GM12872 (cell line): ENCODE data around the gene KAZN.

ENCODE experiments used
- TF ChIP-seq, protein P1 (sequence below): IDR thresholded peaks from 3 replicates; pipeline ENCODE4 v1.5.1; 2011; ENCODE audit warnings: low read depth, mild to moderate bottlenecking, low read length, moderate library complexity; ENCODE audit not compliant: insufficient read depth

Gene KAZN

DNA sequence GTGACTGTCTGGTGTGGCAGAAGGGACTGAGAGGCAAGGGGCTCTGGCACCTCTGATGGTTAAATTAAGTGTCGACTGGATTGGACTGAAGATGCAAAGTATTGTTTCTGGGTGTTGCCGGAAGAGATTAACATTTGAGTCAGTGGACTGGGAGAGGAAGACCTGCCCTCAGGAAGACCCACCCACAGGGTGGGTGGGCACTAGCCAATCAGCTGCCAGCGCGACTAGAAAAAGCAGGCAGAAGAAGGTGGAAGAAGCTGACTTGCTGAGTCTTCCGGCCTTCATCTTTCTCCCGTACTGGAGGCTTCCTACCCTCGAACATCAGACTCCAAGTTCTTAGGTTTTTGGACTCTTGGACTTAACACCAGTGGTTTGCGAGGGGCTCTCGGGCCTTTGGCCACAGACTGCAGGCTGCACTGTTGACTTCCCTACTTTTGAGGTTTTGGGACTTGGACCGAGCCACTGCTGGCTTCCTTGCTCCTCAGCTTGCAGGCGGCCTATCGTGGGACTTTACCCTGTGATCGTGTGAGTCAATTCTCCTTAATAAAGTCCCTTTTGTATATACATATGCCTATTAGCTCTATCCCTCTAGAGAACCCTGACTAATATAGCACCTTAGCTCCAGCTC is 79.6 kb downstream of the KAZN start:
- TF ChIP-seq, protein P1, sequence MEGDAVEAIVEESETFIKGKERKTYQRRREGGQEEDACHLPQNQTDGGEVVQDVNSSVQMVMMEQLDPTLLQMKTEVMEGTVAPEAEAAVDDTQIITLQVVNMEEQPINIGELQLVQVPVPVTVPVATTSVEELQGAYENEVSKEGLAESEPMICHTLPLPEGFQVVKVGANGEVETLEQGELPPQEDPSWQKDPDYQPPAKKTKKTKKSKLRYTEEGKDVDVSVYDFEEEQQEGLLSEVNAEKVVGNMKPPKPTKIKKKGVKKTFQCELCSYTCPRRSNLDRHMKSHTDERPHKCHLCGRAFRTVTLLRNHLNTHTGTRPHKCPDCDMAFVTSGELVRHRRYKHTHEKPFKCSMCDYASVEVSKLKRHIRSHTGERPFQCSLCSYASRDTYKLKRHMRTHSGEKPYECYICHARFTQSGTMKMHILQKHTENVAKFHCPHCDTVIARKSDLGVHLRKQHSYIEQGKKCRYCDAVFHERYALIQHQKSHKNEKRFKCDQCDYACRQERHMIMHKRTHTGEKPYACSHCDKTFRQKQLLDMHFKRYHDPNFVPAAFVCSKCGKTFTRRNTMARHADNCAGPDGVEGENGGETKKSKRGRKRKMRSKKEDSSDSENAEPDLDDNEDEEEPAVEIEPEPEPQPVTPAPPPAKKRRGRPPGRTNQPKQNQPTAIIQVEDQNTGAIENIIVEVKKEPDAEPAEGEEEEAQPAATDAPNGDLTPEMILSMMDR = no peak

DNA sequence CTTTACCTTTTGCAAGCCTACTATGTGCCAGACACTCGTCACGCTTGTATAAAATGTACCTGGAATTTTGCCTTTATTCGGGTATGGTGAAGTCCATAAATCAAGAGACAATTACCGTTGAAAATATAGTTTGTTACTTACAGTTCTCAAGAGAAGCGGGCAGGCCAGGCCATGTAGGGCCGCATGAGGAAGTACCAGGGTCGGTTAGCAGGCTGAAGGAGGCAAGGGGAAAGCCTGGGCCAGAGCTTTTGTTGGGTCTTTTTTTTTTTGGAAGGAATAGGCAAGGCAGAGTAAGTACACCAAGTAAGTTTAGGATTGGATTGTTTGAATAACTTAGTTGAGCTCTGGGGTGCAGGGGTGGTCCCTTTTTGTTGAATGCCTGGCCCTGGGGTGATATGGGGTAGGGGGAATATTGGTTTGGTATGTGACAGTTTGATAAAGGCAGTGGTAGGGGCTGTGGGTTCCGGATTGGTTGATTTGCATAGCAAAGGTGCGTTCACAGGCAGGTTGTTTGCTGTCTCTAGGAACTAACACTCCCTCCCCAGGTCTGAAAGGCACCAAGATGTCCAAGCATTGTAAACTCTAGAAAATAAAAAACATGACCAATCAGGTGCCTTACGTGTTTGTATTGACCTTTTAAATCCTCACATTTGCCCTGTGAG is 80.7 kb downstream of the KAZN start:
- TF ChIP-seq, protein P1 = no peak

DNA sequence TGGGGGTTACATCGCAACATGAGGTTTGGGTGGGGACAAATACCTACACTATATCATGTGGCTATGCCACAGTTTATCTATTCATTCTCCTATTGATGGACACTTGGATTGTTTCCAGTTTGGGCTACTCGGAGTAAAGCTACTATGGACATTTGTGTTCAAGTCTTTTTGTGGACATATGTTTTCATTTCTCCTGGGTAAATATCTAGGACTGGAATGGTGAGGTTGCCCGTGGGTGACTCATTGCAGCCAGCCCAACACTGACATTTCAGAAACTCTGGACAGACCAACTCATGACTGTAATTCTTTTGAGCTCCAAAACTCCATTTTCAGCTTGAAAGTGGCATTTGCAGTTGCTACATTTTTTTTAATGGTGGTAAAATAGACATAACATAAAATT is 82.7 kb downstream of the KAZN start:
- TF ChIP-seq, protein P1 = no peak

DNA sequence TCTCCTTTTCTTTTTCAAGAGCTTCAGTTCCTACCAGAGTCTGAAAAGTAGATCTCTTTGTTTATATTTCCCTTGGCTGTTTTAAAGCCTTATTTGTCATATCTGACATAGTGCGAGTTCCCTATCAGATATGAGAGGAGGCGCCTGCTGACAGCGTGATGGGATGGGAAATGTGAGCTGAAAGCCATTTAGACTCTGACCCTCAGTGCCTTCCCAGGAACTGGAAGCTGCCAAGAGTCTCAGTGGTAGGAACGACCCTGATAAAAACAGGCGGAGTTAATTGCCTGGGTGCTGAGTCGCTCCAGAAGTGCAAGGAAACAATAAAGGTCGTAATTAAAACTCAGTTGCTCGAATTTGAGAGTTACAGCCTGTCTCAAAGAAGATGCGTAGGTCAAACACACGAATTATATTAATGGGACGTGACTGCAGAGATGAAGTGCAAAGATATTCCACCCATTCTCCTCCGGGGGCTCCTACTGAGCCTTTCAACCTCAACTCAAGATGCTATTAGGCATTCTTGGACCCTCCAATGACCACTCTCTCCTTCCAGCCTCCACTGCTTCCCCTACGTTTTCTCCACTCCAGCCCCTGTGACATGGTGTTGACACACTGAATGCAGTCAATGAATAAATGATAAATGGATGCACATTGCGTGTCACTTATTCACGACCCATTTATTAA is 84.6 kb downstream of the KAZN start:
- TF ChIP-seq, protein P1 = no peak

DNA sequence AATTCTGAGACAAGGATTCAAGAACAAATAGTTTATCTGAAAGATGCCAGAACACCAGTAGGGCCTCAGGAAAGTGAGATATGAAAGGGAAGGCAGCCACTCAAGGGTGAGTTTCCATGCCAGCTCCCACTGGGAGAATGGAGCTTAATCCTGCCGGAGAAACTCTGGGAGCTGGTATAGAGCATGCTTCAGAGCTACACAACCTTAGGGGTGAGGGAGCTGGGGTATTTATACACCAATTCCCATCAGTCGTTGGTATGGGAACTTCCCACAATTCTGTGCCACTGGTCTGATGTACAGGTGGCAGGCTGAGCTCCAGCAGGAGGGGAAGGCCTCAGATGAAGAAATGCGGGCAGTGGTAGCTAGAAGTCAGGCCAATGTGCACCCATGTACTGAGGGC is 86.6 kb downstream of the KAZN start:
- TF ChIP-seq, protein P1 = no peak

DNA sequence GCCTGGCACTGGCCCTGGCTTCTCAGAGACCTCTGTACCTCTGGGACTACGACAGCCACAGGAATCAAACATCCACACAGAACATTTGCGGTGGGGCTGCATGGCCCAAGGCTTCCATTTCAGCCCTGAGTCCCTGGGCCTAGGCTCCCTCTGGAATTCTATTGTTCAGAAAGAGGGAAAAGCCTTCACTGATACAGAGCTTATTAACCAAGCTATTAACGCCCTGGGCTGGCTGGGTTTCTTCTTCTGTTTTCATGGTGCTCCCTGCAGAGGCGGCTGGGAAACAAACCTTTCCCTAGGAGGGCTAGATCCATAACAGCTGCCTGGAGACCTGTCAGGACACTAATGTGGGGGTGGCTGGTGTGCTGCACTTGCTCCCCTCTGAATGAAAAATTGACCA is 88.2 kb downstream of the KAZN start:
- TF ChIP-seq, protein P1 = no peak

DNA sequence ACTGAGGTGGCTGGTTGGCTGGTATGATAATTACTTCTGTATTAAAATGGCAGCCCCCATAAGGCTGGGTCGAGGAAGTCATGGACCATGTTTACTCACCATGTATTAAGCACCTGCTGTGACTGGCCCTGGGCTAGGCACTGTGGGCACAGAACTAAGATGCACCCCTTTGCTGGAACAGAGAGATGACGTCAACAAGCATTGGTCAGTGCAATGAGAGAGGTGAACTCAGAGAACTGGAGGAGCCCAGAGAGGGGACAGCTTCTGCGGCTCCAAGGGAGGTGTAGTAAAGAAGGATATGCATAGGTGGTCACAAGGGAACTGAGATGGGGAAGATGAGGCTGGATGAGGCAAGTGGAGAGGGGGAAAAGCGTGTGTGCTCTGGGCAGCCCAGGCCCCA is 88.7 kb downstream of the KAZN start:
- TF ChIP-seq, protein P1 = no peak
